SK-N-DZ (cell line): ENCODE results near the gene RNF187.

Experiments
- DNase-seq: peaks from one replicate; pipeline ENCODE4 v3.0.0-alpha.2; 2015; ENCODE audit warnings: low spot score

The RNF187 gene

DNA sequence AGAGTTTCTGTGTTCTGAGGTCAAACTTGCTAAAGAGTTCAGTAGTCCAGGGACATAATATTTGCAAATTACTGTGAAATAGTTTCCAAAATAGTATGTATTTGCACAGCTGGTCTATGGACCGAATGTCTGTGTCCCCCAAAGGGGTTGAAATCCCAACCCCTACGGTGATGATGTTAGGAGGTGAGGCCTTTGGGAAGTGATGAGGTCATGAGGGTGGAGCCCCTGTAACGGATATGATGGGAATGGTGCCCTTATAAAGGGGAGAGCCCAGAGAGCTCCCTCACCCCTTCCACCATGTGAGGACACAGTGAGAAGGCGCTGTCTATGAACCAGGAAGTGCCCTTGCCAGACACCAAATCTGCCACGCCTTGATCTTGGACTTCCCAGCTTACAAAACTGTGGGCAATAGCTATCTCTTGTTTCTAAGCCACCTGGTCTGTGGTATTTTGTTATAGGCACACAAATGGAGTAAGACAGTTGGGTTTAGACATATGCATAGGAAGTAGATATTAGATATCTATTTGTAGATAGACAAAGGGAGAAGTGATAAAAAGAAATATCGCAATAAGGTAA lies 21.7 kb downstream of the RNF187 start:
- no peak for DNase-seq

DNA sequence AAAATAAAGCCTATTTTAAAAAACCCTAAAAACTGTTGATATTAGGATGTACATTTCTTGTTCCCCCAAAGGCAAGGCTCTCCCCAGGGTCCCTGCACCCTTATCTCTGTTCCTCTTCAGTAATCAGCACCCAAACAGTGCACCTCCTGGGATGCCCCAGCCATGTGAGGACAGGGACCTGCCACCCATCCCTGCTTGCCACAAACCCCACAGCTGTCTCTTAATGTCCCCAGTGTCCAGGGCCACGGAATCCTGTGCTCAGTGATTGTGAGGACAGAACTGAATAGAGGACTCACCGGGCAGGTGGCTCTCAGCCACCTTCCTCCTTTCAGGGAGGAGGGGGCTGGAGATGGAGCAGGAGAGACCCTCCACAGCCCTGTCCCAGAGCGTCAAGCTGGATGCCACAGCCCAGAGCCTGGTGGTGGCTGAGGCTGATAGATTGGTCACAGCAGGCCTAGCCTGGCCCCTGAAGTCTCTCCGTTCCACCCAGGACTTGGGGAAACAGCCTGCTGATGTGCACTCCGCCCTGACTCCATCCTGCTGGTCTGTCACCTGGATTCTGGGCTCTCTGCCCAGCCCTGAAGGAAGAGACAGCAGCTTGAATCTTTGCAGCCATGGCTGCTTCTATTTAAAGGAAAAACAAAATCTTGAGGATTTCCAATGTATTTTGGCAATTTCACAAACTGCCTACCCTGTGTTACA lies 23.1 kb downstream of the RNF187 start:
- DNase-seq = no peak

DNA sequence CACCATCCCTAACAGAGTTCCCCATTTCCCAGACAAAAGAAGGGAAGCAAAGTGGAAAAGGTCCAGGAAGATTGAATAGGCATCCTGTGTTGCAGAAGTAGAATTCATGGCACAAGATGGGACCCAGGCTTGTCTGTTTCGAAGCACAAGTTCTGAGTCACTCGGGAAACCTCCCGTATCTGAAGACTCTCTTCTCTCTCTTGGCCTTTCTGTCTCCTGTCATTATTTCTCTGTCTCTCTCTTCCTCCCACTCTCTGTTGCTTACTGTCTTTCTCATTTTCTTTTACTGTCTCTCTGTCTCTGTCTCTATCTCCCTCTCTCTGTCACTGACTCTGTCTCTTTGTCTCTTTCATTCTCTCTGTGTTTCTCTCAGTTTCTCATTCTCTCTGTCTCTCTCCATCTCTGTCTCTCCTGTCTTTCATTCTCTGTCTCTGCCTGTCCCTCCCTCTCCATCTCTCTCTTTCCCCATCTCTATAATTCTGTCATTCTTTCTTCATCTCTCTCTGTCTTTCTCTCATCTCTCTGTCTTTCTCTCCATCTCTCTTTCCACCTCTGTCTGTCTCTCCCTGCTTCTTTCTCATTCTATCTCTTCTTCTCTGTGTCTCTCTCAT lies 23.7 kb downstream of the RNF187 start:
- DNase-seq = no peak

- no peak for DNase-seq
Observed at GRCh38 chr1:228511546-228512445, 24.6 kb downstream of the RNF187 start.

GRCh38 chr1:228512781-228513198 lies 25.6 kb downstream of the RNF187 start:
- DNase-seq = no peak

GRCh38 chr1:228513236-228513900 lies 26.2 kb downstream of the RNF187 start:
- no peak for DNase-seq

GRCh38 chr1:228514421-228514820 lies 27.2 kb downstream of the RNF187 start:
- DNase-seq = no peak

DNA sequence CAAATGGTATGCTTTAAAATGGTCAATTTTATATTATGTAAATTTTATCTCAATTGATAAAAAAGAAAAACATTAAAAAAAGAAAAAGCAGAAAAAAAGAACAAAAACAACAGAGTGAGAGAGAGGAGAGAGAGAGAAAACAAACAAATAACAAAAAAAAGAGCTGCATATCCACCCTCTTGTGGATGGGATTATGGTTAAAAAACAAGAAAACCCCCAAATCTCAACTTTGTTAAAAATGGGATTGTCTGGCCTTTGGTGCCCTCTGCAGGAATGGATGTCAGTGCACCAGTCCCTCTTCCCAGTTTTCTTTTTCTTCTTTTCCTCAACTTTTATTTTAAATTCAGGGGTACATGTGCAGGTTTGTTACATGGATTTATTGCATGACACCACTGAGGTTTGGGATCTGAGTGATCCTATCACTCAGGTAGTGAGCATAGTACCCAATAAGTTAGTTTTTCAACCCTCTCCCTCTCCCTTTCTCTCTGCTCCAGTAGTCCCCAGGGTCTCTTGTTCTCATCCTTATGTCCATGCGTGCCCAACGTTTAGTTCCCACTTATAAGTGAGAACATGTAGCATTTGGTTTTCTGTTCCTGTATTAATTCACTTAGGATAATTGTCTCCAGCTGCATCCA lies 28.1 kb downstream of the RNF187 start:
- peak; percentile 45 for DNase-seq

DNA sequence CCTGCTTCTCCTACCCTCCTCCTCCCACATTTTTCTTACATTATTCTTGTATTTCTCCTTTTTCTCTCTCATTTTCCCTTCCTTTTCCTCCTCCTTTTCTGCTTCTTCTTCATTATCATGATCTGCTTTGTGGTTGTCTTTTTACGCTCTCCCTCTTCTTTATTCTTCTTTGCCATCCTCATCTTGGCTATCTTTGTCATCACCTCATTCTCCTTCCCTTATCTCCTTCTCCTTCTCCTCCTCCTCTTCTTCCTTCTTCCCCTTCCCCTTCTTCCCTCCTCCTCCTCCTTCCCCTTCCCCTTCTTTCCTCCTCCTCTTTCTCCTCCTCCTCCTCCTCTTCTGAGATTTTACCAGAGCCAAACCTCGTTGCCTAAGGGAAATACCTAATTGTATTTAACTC lies 30.5 kb downstream of the RNF187 start:
- no peak for DNase-seq

DNA sequence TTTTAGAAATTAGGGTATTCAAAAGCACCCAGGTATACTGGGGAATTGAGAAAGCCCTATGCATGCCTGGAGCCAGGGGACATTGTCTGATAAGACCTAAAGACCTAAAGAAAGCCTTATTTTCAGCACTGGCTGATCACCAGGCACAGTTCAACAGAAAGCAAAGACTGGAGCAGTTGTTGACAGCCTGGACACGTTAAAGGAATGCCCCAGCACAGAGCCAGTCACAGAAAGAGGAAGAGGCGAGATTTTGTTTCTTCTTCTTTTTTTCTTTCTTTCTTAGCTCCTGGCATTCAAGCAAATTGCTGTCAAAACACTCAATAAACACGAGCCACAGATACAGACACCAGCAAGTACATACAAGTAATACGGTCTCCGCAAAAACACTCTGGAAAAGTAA lies 40.4 kb downstream of the RNF187 start:
- DNase-seq = no peak

GRCh38 chr1:228528612-228529011 lies 41.4 kb downstream of the RNF187 start:
- DNase-seq = no peak

- no peak for DNase-seq
Observed at GRCh38 chr1:228530086-228530758, 43.0 kb downstream of the RNF187 start.

- DNase-seq = no peak
Observed at GRCh38 chr1:228530951-228531731, 44.0 kb downstream of the RNF187 start.

GRCh38 chr1:228538831-228539230 lies 51.6 kb downstream of the RNF187 start:
- DNase-seq = no peak

- no peak for DNase-seq
Observed at GRCh38 chr1:228540161-228540917, 53.2 kb downstream of the RNF187 start.

- no peak for DNase-seq
Observed at GRCh38 chr1:228541725-228542124, 54.5 kb downstream of the RNF187 start.

GRCh38 chr1:228542376-228542775 lies 55.2 kb downstream of the RNF187 start:
- DNase-seq = no peak

GRCh38 chr1:228542981-228543380 lies 55.8 kb downstream of the RNF187 start:
- no peak for DNase-seq

- DNase-seq = no peak
Observed at GRCh38 chr1:228543396-228543795, 56.2 kb downstream of the RNF187 start.
